Right ventricle myocardium superior (tissue), 1 donor: ENCODE results near the gene ZSCAN22. TPM values are rescaled to one million over a fixed set of nuclear protein-coding genes. Genes with fewer than 3 reads are reported as not detected.
"Not testable (repeated sequence)": the region's sequence is repeated elsewhere in the genome, so short reads cannot be mapped to it uniquely, and the experiment has no call there.

ENCODE experiments used
- ATAC-seq: fragments of 200-7000 bp; cut with Tn5 transposase; one replicate; pipeline ENCODE4 v1.9.1; 2020; ENCODE audit warnings: mild to moderate bottlenecking; ENCODE audit not compliant: poor library complexity
- DNase-seq: peaks from one replicate; pipeline ENCODE4 v3.0.0-alpha.2; 2020
- intact Hi-C: fragments of 100-400 bp; cut with DNase I; formaldehyde crosslinking; loops from one replicate; pipeline ENCODE4 v1.11.2; 2022
- total RNA-seq: library from RNA; stranded (reverse); fragmentation: NEBNext Ultra II Directional; extraction: Animal tissue kit (Norgen Biotek cat#: 25700); gene quantifications from one replicate; pipeline ENCODE4 v1.2.1, GENCODE V29; 2021
- donor health status: DM: no; HTN: yes; CAD: no; lungs with severe emphysema.

ZSCAN22 gene
- total RNA-seq, 1 donor from 2014 or later, result 1.7 TPM

- intact Hi-C loops, result no loop called here
- no peak for ATAC-seq
- no peak for DNase-seq
Measured at GRCh38 chr19:58364146-58364545, 37.4 kb downstream of the ZSCAN22 start.

- ATAC-seq, result no peak
- intact Hi-C loops, result no loop called here
- no peak for DNase-seq
Measured at GRCh38 chr19:58366585-58367430, 40.0 kb downstream of the ZSCAN22 start.

GRCh38 chr19:58367698-58368454 is 41.1 kb downstream of the ZSCAN22 start:
- no peak for ATAC-seq
- intact Hi-C loops, result no loop called here
- DNase-seq, result no peak

- DNase-seq (no peak), ATAC-seq (no peak)
Measured at GRCh38 chr19:58368561-58369360, 42.0 kb downstream of the ZSCAN22 start.

GRCh38 chr19:58372311-58373133 is 45.7 kb downstream of the ZSCAN22 start:
- intact Hi-C loops, result no loop called here
- peak; percentile 91 for ATAC-seq
- no peak for DNase-seq

More at GRCh38 chr19:58368561-58369360, 42.0 kb downstream of the ZSCAN22 start:
- intact Hi-C loops, result no loop called here

GRCh38 chr19:58374200-58374599 is 47.4 kb downstream of the ZSCAN22 start:
- no peak for ATAC-seq
- DNase-seq, result no peak
- intact Hi-C loops, result no loop called here

- ATAC-seq, intact Hi-C loops, DNase-seq: not testable (repeated sequence)
Measured at GRCh38 chr19:58376724-58377123, 49.9 kb downstream of the ZSCAN22 start.

GRCh38 chr19:58379246-58379645 is 52.5 kb downstream of the ZSCAN22 start:
- DNase-seq, result no peak
- no peak for ATAC-seq
- intact Hi-C loops, result no loop called here

- no peak for ATAC-seq
- intact Hi-C loops, result no loop called here
- no peak for DNase-seq
Measured at GRCh38 chr19:58380037-58380661, 53.4 kb downstream of the ZSCAN22 start.

GRCh38 chr19:58380662-58381459 is 54.1 kb downstream of the ZSCAN22 start, which contains the start of gene ZNF837:
TSS of gene ZNF837 (minus strand) at chr19:58381030. CDS start at chr19:58369332, 11,698 bp downstream.
- intact Hi-C loops, result no loop called here
- peak; percentile 97 for ATAC-seq
- DNase-seq, result peak; percentile 99

- intact Hi-C loops, result no loop called here
- ATAC-seq (no peak), DNase-seq (no peak)
Measured at GRCh38 chr19:58381460-58382212, 54.8 kb downstream of the ZSCAN22 start.

- intact Hi-C loops, result no loop called here
- DNase-seq (no peak), ATAC-seq (no peak)
Measured at GRCh38 chr19:58382997-58383603, 56.3 kb downstream of the ZSCAN22 start.

- DNase-seq (no peak), ATAC-seq (no peak)
- intact Hi-C loops, result no loop called here
Measured at GRCh38 chr19:58385313-58385890, 58.6 kb downstream of the ZSCAN22 start.

GRCh38 chr19:58385891-58386575 is 59.2 kb downstream of the ZSCAN22 start:
- intact Hi-C loops, result no loop called here
- ATAC-seq (peak; percentile 23), DNase-seq (no peak)
